Uterus (tissue), 2 donors: Measurements from ENCODE around the gene PLAAT5.

ENCODE experiments used
- CTCF ChIP-seq, 4 experiments: fragments of 200-600 bp in 2 of 4; fragments of 450-650 bp in 2 of 4; sonication (generic) in 2 of 4; IDR thresholded peaks; one replicate each; pipeline ENCODE4 v1.5.1; 2016 to 2019; ENCODE audit warnings: antibody characterized with exemption in 4 of 4, mild to moderate bottlenecking in 2 of 4, moderate library complexity in 1 of 4
- POLR2A ChIP-seq, 2 donors: fragments of 450-650 bp; IDR thresholded peaks; one replicate each; pipeline ENCODE4 v1.6.1; 2016; ENCODE audit warnings: antibody characterized with exemption in 2 of 2, mild to moderate bottlenecking in 1 of 2, moderate library complexity in 1 of 2

- no peak for TF ChIP-seq CTCF (IDR thresholded peaks at IDR 0.05)
- no peak for TF ChIP-seq POLR2A (IDR thresholded peaks at IDR 0.05)
Observed at GRCh38 chr11:63492441-63492840, 1.5 kb upstream of the PLAAT5 start.
